HEK293 (cell line): ENCODE measurements around the gene ACADL.

Experiments used
- ZNF670 ChIP-seq: fragments of 450-650 bp; formaldehyde crosslinking; IDR thresholded peaks from 2 replicates; pipeline ENCODE4 v1.5.1; 2016; ENCODE audit warnings: missing biosample characterization, missing genetic modification characterization, low read depth
- TF ChIP-seq, protein P1 (sequence below): fragments of 450-650 bp; formaldehyde crosslinking; IDR thresholded peaks from 2 replicates; pipeline ENCODE4 v1.5.1; 2016; ENCODE audit warnings: missing biosample characterization, missing genetic modification characterization

DNA sequence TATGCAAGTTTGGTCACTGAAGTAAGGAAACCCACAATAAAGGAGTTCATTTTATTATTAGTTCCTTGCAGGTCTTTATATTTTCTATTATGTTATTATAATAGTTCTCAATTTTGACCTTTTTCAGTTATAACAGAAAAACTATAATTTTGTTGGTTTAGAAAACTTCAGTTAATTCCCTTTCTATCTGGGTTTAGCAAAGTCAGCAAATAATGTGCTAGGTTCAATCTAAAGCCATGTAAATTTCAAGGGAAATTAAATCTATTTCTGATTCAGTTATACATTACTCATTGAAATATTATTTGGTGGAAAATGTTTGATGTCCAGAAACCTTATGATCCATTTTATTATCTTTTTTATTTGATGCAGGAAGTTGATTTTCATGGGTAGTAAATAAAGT lies 46.1 kb upstream of the ACADL start:
- TF ChIP-seq ZNF670 (tag by site-specific recombination), result no peak
- TF ChIP-seq, protein P1, sequence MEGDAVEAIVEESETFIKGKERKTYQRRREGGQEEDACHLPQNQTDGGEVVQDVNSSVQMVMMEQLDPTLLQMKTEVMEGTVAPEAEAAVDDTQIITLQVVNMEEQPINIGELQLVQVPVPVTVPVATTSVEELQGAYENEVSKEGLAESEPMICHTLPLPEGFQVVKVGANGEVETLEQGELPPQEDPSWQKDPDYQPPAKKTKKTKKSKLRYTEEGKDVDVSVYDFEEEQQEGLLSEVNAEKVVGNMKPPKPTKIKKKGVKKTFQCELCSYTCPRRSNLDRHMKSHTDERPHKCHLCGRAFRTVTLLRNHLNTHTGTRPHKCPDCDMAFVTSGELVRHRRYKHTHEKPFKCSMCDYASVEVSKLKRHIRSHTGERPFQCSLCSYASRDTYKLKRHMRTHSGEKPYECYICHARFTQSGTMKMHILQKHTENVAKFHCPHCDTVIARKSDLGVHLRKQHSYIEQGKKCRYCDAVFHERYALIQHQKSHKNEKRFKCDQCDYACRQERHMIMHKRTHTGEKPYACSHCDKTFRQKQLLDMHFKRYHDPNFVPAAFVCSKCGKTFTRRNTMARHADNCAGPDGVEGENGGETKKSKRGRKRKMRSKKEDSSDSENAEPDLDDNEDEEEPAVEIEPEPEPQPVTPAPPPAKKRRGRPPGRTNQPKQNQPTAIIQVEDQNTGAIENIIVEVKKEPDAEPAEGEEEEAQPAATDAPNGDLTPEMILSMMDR (tag by site-specific recombination), result no peak
